Neural crest cell (in vitro differentiated cells): ENCODE data around the gene WDR44. TPM values are rescaled to one million over a fixed set of nuclear protein-coding genes. Genes with fewer than 3 reads are reported as not detected.

Experiments
- DNase-seq: peaks from one replicate; pipeline ENCODE4 v3.0.0; 2021; ENCODE audit warnings: low read depth, mixed read lengths, low spot score
- H3K27ac Mint-ChIP-seq: one replicate; pipeline ENCODE4 v1.8.0; 2021; ENCODE audit warnings: mild to moderate bottlenecking, mixed read lengths; ENCODE audit not compliant: unreplicated experiment
- H3K27me3 Mint-ChIP-seq: 2 replicates; pipeline ENCODE4 v1.8.0; 2021; ENCODE audit warnings: low read depth, mild to moderate bottlenecking, mixed read lengths
- H3K36me3 Mint-ChIP-seq: 2 replicates; pipeline ENCODE4 v1.8.0; 2021; ENCODE audit warnings: low read depth, mild to moderate bottlenecking, mixed read lengths
- H3K4me1 Mint-ChIP-seq: 2 replicates; pipeline ENCODE4 v1.8.0; 2021; ENCODE audit warnings: mixed read lengths
- H3K4me3 Mint-ChIP-seq: one replicate; pipeline ENCODE4 v1.8.0; 2021; ENCODE audit warnings: mild to moderate bottlenecking, mixed read lengths
- H3K9me3 Mint-ChIP-seq: 2 replicates; pipeline ENCODE4 v1.8.0; 2021; ENCODE audit warnings: mixed read lengths
- CTCF ChIP-seq: fragments of 200-600 bp; sonication (generic); conservative IDR thresholded peaks from 2 replicates; pipeline ENCODE4 v1.5.0; 2021; ENCODE audit warnings: antibody characterized with exemption, mild to moderate bottlenecking
- total RNA-seq: library from RNA; stranded (reverse); gene quantifications from 2 replicates; pipeline ENCODE4 v1.2.1, GENCODE V29; 2021

The WDR44 gene
- total RNA-seq, 1 donor from 2014 or later: 10.9 TPM

GRCh38 chrX:118350706-118351105 lies 4.8 kb downstream of the WDR44 start:
- Mint-ChIP-seq H3K27me3 (no peaks in the 10 kb centered on the region), H3K27ac (peak overlapping the region; percentile 9)
- DNase-seq: no peak

DNA sequence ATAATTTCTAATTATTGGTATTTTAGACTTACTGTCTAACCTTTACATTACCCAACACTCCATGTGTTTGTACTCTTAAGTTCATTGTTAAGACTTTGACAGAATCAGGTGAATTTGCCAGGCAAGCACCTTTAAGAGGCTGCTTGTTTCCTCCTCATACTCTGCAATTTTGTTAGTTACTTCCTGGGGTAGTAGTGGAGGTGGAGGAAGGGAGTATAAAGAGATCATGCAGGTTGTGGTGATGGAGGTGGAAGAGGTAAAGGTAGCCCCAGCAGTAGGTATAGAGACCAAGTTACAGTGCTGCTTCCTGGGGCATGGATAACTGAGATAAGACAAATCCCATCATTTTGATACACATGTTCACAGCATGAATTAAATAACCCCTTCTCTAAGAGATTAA lies 6.7 kb downstream of the WDR44 start:
- H3K9me3 Mint-ChIP-seq: no peaks in the 10 kb centered on the region
- no peaks in the 10 kb centered on the region for H3K27me3 Mint-ChIP-seq
- peak overlapping the region; percentile 45 for H3K27ac Mint-ChIP-seq
- H3K4me3 Mint-ChIP-seq: no peak overlapping the region
- H3K4me1 Mint-ChIP-seq: peaks cover 53% of the 10 kb centered on the region
- no peak for TF ChIP-seq CTCF
- no peak for DNase-seq
- H3K36me3 Mint-ChIP-seq: no peaks in the 10 kb centered on the region

More at GRCh38 chrX:118350706-118351105, 4.8 kb downstream of the WDR44 start:
- Mint-ChIP-seq H3K36me3 (no peaks in the 10 kb centered on the region), H3K4me3 (peak overlapping the region; percentile 22), H3K4me1 (peaks cover 51% of the 10 kb centered on the region), H3K9me3 (no peaks in the 10 kb centered on the region)
- TF ChIP-seq CTCF: no peak

GRCh38 chrX:118353081-118353850 lies 7.4 kb downstream of the WDR44 start:
- Mint-ChIP-seq H3K27ac (no peak overlapping the region), H3K9me3 (no peaks in the 10 kb centered on the region), H3K36me3 (no peaks in the 10 kb centered on the region), H3K27me3 (no peaks in the 10 kb centered on the region), H3K4me1 (peaks cover 46% of the 10 kb centered on the region), H3K4me3 (peak overlapping the region; percentile 42)
- TF ChIP-seq CTCF: no peak
- no peak for DNase-seq

- Mint-ChIP-seq H3K4me3 (no peak overlapping the region), H3K4me1 (peaks cover 44% of the 10 kb centered on the region), H3K27me3 (no peaks in the 10 kb centered on the region), H3K9me3 (no peaks in the 10 kb centered on the region), H3K27ac (no peak overlapping the region), H3K36me3 (no peaks in the 10 kb centered on the region)
- TF ChIP-seq CTCF: no peak
- no peak for DNase-seq
These were observed 9.5 kb downstream of the WDR44 start for GRCh38 chrX:118355225-118355920.

- no peak overlapping the region for H3K4me3 Mint-ChIP-seq
These were observed 10.3 kb downstream of the WDR44 start for GRCh38 chrX:118356154-118356701.

More at GRCh38 chrX:118356154-118356701, 10.3 kb downstream of the WDR44 start:
- Mint-ChIP-seq H3K27me3 (no peaks in the 10 kb centered on the region), H3K27ac (peak overlapping the region; percentile 84), H3K9me3 (no peaks in the 10 kb centered on the region), H3K36me3 (no peaks in the 10 kb centered on the region), H3K4me1 (peaks cover 49% of the 10 kb centered on the region)
- no peak for DNase-seq
- TF ChIP-seq CTCF: no peak
